GM12874 (cell line): ENCODE data around the gene PATJ.

ENCODE experiments used
- CTCF ChIP-seq: IDR thresholded peaks from 2 replicates; pipeline ENCODE4 v1.5.1; 2011; ENCODE audit warnings: low read depth, mild to moderate bottlenecking, control low read depth, low read length, moderate library complexity; ENCODE audit not compliant: insufficient read depth

PATJ gene

DNA sequence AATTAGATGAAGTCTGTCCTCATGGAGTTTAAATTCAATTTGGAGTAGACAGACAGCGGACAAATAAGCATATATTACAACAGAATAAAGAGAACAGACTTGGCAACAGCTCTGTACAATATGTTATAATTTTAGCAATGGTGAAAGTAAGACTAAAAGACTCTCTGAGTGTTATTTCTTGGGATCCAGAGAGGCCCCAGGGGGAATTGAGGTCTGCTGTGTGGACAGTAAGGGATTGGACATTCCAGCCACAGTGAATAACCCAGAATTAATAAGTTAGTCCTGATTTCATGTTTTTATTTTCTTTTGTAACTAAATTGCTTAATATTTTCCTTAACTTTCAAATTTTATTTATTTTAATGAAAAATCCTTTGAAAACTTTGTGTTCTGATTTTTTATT lies 101.7 kb downstream of the PATJ start:
- no peak for TF ChIP-seq CTCF

DNA sequence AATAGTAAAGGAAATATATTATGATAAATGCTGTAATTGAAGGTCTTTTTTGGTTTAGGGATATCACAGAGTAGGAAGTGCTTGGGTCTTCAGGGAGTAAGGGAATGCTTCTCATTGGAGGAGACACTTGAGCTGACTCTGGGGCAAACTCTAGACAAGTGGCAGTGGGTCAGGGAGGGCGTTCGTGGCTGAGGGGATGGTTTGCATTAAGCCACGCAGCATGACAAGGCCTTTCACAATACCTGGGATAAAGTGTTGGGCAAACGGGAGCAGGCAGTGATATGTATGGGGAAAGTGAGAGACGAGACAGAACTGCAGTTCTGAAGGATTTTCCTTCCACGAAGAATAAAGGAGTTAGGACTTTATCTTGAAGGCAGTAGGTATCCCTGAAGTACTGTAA lies 109.0 kb downstream of the PATJ start:
- TF ChIP-seq CTCF, result no peak

- TF ChIP-seq CTCF, result peak; percentile 41; the same call in 1 of the 2 replicates
Observed at GRCh38 chr1:61851849-61852669, 109.8 kb downstream of the PATJ start.

DNA sequence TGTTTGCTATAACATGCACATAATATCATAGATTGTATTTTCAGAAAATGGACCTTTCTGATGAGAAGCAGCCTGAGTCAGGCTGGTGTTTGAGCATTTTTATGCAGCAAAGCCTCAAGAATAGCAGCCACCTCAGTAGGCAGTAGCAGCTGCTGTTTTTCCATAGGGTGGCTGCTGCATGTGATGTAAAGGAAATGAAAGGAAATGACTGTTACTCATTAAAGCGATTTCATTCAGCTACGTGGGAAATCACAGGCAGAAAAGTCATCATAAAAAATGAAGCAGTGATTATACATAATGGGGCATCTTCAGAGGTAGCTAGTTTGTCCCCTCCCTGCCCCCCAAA lies 110.4 kb downstream of the PATJ start:
- TF ChIP-seq CTCF, result no peak

DNA sequence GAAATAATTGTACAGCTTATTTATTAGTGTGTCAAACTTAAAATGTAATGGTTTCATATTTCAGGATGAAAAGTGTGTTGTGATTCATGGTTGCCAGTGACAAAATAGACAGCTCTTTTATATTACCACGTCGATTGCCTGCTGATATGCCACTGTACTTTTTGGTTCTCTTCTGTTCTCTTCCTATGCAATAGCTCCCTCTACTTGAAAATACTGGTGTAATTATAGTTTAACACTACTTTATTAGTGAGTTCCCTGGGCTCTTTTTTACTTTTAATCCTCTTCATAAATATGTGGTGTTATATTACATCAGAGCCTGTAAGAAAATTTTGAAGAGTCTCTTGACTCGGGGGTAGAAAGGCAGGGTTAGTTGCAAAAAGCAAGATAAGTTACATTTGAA lies 111.3 kb downstream of the PATJ start:
- TF ChIP-seq CTCF, result no peak

DNA sequence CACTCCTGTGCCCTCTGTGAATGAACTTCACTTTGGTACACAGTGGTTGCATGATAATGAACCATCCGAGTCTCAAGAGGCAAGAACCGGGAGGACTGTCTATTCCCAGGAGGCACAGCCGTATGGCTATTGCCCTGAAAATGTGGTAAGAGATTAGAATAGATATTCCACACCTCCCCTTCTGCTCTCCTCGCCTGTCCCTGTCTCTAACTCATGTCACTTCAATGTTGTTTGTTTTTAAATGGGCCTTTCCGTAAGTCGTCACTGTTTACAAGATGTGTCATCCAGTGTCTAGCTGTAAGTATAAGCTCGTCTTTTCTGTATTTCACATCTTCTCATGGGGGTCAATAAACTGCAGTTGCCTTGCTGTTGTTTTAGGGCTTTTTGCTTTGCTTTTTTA lies 122.2 kb downstream of the PATJ start:
- TF ChIP-seq CTCF, result no peak

DNA sequence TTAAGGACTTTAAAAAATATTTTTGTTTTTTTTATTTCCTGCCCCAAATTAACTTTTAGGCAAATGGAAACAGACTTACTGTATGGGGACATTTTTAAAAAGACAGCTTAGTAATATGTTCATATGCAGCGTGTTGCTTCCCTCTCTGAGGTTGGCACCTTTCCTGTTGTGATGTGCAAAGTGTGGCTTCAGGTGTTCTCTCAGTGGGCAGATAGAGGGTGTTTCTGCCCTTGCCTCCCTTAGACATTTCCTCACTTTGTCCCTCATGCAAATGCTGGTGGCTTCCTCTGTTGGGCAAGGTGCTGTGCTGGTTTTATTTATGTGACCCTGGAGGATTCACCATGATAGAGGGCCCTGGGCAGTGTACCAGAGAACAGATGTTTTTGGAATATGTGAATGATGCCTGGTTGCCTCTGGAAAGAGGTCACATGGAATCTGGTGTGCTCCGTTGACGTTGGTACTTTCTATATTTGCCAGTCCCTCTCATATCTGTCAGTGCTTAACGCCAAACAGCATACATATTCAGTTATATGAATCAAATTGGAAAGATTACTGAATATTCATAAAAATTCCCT lies 123.5 kb downstream of the PATJ start:
- no peak for TF ChIP-seq CTCF
